HuH-7 (cell line): ENCODE results near the gene MINDY4.

ENCODE experiments used
- DNase-seq: peaks from one replicate; pipeline ENCODE4 v3.0.0; 2011; ENCODE audit warnings: low spot score

Gene MINDY4

GRCh38 chr7:30855936-30856335 is 84.7 kb downstream of the MINDY4 start:
- no peak for DNase-seq

GRCh38 chr7:30858576-30858975 is 87.4 kb downstream of the MINDY4 start:
- DNase-seq: no peak

GRCh38 chr7:30859202-30859939 is 88.2 kb downstream of the MINDY4 start:
- no peak for DNase-seq

DNA sequence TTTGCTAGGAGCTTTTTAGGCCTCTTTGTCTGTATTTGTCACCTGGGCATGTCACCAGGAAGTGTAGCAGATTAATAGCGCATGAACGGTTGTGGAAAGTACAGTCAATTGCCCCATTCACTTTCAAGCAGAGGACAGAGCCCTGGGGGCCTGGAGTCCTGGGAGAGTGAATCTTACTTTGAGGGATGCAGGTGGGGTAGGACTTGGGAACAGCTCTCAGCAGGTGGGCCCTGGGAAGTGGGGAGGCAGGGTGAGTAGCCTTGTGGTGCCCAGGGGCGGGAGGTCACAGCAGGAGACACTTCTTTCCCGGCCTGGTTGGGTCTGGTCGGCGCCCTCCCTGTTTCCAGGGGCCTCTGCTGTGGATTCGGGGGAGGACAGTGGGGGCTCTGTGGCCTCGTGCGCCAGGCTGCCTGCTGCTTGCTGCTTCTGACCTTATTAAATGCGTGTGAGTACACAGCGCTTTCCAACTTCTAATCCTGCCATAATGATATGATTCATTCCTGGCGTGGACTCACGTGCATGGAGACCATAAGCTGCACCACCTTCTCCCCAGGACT is 88.8 kb downstream of the MINDY4 start:
- DNase-seq: no peak

- DNase-seq: no peak
These were observed 90.4 kb downstream of the MINDY4 start for GRCh38 chr7:30861612-30862011.

DNA sequence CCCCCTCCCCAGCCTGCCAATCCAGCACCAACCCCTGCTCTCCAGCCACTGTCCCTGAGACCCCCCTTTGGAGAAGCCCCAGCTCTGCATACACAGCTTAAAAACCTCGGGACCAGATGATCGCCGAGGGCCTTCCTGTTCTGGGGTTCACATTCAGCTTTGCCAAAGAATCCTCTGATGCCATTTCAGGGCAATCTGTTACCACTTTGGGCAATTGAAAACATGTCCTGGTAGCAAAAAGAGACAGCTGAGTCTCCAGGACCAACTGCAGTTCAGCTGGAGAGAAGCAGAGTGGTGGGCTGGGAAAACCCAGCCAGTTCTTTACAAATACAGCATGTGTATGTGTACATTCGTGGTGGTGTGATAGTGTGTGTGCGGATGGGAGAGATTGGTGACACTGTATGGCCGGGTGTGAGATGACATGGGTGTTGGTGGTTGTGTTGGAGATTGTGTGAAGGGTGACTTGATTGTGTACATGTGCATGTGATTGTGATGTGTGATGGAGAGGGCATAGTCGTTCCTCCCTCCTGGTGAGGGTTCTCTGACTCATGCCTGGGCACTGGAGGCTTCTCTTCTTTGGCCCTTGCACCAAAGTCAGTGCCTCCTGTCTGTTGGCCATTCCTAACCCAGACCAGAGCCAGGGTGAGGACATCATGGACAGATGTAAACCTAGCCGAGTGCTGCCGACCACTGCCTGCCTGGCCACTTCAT is 91.9 kb downstream of the MINDY4 start:
- no peak for DNase-seq

DNA sequence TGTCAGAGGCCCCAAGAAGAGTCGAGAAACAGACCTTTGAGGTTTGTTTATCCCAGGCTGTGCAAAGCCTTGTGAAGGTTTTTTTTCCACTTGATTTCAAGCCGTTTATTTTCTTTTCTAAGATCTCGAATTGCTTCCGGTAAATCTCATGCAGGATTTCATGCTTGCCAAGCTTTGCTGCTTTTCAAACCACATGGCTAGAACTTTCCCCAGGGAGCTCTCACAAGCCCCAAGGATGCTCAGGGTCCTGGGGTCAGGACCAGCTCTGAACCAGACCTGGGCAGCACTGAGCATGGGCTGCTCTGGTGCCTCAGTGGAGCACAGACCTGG is 92.5 kb downstream of the MINDY4 start:
- DNase-seq: no peak

DNA sequence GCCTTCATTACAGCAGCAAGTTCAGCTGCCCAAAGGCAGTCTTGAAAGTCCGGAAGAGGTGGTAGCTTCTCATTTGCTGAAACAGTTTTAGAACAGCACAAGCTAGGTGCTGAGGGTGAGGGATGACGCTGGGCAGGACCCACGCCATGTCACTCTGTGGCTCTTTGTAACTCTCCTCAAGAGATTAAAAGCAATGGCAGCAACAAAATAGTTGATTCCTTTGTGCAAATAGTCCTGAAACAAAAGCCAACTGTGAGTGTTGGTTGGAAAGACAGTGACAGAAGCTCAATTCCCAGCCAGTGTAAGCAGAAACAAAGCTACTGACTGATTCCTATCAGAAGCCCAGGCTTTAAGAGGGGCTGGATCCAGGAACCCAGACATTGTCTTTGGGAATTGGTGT is 92.9 kb downstream of the MINDY4 start:
- no peak for DNase-seq

DNA sequence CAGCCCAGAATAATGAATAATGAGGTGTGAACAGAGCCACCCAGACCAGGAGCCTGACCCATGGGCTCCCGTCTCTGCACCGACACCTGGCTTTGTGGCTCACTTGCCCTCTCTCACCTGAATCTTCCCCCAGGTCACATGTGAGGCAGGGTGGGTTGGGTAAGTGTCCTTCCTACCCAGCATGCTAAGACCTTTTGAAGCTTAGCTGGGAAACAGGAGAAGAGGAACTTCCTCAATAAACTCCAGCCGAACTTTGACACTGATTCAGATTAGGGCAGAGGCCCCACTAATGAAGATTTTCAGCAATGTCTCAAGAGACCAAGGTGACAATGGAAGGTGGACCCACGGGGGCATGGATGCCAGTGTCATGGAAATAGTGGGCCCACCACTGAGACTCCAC is 93.9 kb downstream of the MINDY4 start:
- no peak for DNase-seq

GRCh38 chr7:30865821-30866220 is 94.6 kb downstream of the MINDY4 start:
- DNase-seq: no peak

DNA sequence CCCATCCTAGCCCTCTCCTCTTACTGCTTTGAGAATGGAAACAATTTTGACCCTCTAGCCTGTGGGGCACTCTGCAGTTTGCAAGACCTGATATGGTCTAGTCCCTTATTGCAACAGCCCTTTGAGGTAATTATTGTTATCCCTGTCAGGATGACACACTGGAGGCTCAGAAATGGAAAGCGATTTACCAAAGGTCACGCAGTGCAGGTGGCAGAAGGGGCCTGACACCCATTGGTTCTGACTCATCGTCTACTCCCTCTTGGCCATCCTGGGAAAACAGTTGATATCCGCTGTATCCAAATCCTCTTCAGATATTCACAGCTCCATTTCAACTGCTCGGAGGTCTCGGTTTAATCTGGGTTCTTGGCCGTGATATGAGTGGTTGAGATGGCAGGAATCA is 95.7 kb downstream of the MINDY4 start:
- DNase-seq: peak; percentile 31

DNA sequence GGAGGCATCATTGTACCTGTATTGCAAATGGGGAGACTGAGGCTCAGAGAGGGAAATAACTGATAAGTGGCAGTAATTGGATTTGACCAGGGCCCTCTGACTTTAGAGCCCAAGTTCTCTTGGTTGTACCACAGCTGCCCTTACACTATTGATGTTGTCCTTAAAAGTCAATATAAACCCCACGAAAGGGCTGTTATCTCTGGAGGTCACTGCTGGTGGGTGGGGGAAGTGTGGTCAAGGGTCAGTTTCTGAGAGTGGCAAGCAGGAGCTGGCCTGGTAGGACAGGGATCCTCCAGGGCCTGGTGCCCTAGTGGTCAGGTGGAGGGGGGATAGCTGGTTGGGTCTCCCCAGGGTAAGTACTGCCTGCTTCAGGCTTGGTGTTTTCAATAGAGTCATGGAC is 96.3 kb downstream of the MINDY4 start:
- peak; percentile 39 for DNase-seq

DNA sequence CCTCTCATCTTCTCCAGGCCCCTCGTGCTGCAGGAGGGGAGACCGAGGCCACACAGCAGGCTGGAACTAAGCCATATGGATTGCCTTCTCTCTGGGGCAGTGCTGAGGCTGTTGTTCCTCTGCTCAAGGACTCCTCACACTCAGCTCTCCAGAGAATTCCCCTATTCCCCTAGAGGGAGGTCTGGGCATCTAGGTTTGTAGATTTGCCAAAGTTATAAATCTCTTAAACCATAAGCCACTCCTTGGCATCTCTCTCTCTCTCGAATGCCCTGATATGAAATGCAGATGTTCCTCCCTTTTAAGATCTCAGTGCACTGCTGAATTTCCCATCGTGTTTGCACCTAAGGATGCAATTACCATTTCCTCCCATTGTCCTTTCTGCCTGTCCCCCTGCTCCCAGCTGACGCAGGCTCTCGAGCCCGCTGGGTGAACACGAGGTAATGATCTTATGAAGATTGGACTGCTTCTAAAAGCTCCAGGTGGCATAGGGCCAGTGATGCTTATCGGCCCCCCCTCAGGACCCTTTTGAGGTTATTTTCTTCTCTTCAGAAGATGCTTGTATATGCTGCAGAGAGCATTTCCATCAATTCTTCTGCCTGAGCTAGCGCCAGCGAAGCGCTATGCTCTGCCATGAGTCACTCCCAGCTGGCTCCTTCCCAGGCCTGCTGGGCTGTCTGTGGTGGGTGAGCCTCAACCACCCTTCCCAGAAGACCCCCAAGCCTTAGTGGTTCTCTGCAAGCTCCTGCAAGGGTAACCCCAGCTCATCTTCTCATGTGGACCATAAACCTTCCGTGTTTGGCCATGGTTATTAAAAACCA is 98.8 kb downstream of the MINDY4 start:
- DNase-seq: no peak

GRCh38 chr7:30870821-30871518 is 99.8 kb downstream of the MINDY4 start:
- DNase-seq: no peak

- no peak for DNase-seq
These were observed 100.4 kb downstream of the MINDY4 start for GRCh38 chr7:30871655-30872054.

DNA sequence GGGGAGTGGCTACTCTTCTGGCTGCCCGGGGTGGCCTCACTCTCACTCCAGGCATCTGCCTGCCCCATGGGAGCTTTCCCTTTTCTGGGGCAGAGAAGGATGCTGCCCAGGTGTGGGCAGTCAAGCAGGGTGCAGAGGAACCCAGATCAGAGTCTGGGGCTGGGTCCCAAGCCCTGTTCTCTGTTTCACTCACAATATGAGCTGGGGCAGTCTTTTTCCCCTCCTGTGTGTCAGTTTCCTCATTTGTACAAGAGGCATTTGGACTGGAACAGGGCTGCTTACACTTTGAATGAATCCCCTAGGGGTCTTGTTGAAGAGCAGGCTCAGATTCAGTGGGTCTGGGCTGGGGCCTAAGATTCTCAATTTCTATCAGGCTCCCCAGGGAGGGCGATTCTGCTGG is 102.0 kb downstream of the MINDY4 start:
- no peak for DNase-seq

DNA sequence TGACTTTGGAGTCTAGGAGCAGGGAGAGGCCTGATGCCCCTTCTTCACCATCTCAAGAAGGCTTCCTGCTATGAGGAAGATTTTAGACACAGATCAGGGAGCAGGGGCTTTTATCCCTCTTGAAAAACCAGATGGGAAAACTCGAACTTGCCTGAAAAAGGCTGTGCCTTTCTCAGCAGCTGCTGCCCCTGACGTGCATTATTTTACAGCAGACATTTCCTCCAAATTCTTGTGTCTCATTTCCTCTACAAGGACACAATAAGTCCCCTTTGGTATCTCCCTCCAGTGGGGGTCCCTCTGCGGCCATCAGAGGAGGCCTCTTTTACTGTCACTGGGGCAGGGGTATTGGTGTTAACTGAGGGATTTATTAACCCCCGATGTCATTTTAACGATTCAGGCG is 102.4 kb downstream of the MINDY4 start:
- DNase-seq: no peak

- DNase-seq: no peak
These were observed 103.6 kb downstream of the MINDY4 start for GRCh38 chr7:30874656-30875302.

- no peak for DNase-seq
These were observed 106.0 kb downstream of the MINDY4 start for GRCh38 chr7:30877015-30877769.

DNA sequence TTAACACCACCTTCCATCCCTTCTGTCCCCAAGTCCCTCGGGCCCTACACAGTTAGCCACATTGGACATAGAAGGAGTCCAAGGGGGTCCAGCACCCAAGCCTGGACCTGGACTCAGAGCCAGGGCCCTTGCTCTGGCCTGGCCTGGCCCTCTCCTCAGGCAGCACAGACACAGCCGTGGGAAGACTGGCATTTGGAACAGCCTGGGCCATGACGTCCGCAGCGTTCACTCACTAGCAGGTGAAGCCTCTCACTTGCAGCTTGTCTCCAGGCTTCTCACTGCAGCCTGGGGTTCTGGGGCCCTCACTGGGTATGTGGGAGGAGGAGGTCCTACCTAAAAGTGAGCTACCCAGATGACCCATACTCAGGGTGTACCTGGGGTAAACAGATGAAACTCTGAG is 106.8 kb downstream of the MINDY4 start:
- DNase-seq: no peak
